GM23338 (cell line): ENCODE measurements around the gene MAPK4. TPM values are rescaled to one million over a fixed set of nuclear protein-coding genes. Genes with fewer than 3 reads are reported as not detected.
"Not testable (repeated sequence)": the region's sequence is repeated elsewhere in the genome, so short reads cannot be mapped to it uniquely, and the experiment has no call there.

Experiments used
- ATAC-seq: fragments of 200-7000 bp; cut with Tn5 transposase; 3 replicates; pipeline ENCODE4 v1.9.1; 2020
- DNase-seq: peaks from one replicate; pipeline ENCODE4 v3.0.0-alpha.2; 2015; ENCODE audit warnings: low spot score
- H2AFZ ChIP-seq: fragments of 200-600 bp; sonication (generic); 2 replicates; pipeline ENCODE4 v1.8.0; 2016; ENCODE audit warnings: antibody characterized with exemption, mild to moderate bottlenecking, moderate library complexity
- H3F3A ChIP-seq: fragments of 200-600 bp; sonication (generic); replicated peaks from 2 replicates; pipeline ENCODE4 v1.8.0; 2017; ENCODE audit warnings: antibody characterized with exemption, mixed run types, low read depth
- H3K27ac ChIP-seq: fragments of 200-600 bp; sonication (generic); 2 replicates; pipeline ENCODE4 v1.6.1; 2016; ENCODE audit warnings: low read depth
- H3K27me3 ChIP-seq: fragments of 200-600 bp; sonication (generic); 2 replicates; pipeline ENCODE4 v1.8.0; 2016; ENCODE audit warnings: mild to moderate bottlenecking, mixed run types, moderate library complexity; ENCODE audit not compliant: insufficient read depth
- H3K36me3 ChIP-seq: fragments of 200-600 bp; sonication (generic); 2 replicates; pipeline ENCODE4 v1.8.0; 2016; ENCODE audit warnings: mild to moderate bottlenecking; ENCODE audit not compliant: insufficient read depth
- H3K4me1 ChIP-seq: fragments of 200-600 bp; sonication (generic); 2 replicates; pipeline ENCODE4 v1.8.0; 2016; ENCODE audit warnings: mild to moderate bottlenecking, moderate library complexity; ENCODE audit not compliant: insufficient read depth
- H3K4me2 ChIP-seq: fragments of 200-600 bp; sonication (generic); 2 replicates; pipeline ENCODE4 v1.7.1; 2017; ENCODE audit warnings: mixed run types
- H3K4me3 ChIP-seq: fragments of 200-600 bp; sonication (generic); 2 replicates; pipeline ENCODE4 v1.6.1; 2016; ENCODE audit warnings: mixed run types
- H3K79me2 ChIP-seq: fragments of 200-600 bp; sonication (generic); replicated peaks from 2 replicates; pipeline ENCODE4 v1.8.0; 2017; ENCODE audit warnings: mild to moderate bottlenecking; ENCODE audit not compliant: insufficient read depth
- H3K9me2 ChIP-seq: fragments of 200-600 bp; sonication (generic); 2 replicates; pipeline ENCODE4 v1.8.0; 2017; ENCODE audit not compliant: insufficient read depth
- H4K20me1 ChIP-seq: fragments of 200-600 bp; sonication (generic); replicated peaks from 2 replicates; pipeline ENCODE4 v1.8.0; 2017; ENCODE audit warnings: mild to moderate bottlenecking; ENCODE audit not compliant: insufficient read depth
- H3K27ac Mint-ChIP-seq: 2 replicates; pipeline ENCODE4 v1.8.0; 2020; ENCODE audit warnings: inconsistent platforms, mild to moderate bottlenecking, moderate library complexity, mixed read lengths
- H3K27me3 Mint-ChIP-seq: 3 replicates; pipeline ENCODE4 v1.8.0; 2022; ENCODE audit warnings: low read depth, mild to moderate bottlenecking, moderate library complexity, mixed read lengths, inconsistent platforms; ENCODE audit not compliant: insufficient read depth, poor library complexity
- H3K36me3 Mint-ChIP-seq: 3 replicates; pipeline ENCODE4 v1.8.0; 2021; ENCODE audit warnings: low read depth, mild to moderate bottlenecking, inconsistent platforms, moderate library complexity, mixed read lengths
- H3K4me1 Mint-ChIP-seq: 3 replicates; pipeline ENCODE4 v1.8.0; 2020; ENCODE audit warnings: mild to moderate bottlenecking, inconsistent platforms, mixed read lengths
- H3K4me3 Mint-ChIP-seq: 3 replicates; pipeline ENCODE4 v1.8.0; 2021; ENCODE audit warnings: moderate library complexity, mild to moderate bottlenecking, inconsistent platforms, mixed read lengths
- H3K9me3 Mint-ChIP-seq: 3 replicates; pipeline ENCODE4 v1.8.0; 2020; ENCODE audit warnings: moderate library complexity, mild to moderate bottlenecking, inconsistent platforms, mixed read lengths
- EZH2 ChIP-seq: fragments of 200-600 bp; sonication (generic); IDR thresholded peaks from one replicate; pipeline ENCODE4 v1.8.0; 2017; ENCODE audit warnings: antibody characterized with exemption, mild to moderate bottlenecking, low read depth; ENCODE audit not compliant: unreplicated experiment
- ZNF114 ChIP-seq: fragments of 250-450 bp; sonication (Bioruptor Pico); IDR thresholded peaks from 2 replicates; pipeline ENCODE4 v1.5.0; 2020; ENCODE audit warnings: mild to moderate bottlenecking, moderate library complexity
- polyA plus RNA-seq: library from polyadenylated mRNA; unstranded; fragments of >200 nt; fragmentation: Nextera tagmentation; extraction: Ambion mirVana; gene quantifications from 2 replicates; pipeline ENCODE4 v1.2.1, GENCODE V29; 2016
- total RNA-seq: library from RNA; depleted of rRNA; stranded (reverse); fragments of >200 nt; shearing (Covaris generic); gene quantifications from 2 replicates; pipeline ENCODE4 v1.2.3, GENCODE V29; 2014
- TF ChIP-seq, protein P1 (sequence below), 2 experiments: fragments of 200-600 bp in 1 of 2; sonication (generic) in 1 of 2; conservative IDR thresholded peaks; 2 replicates each; pipeline versions ENCODE4 v1.5.1 to v1.6.1; 2016 to 2017; ENCODE audit warnings: antibody characterized with exemption in 2 of 2, low read depth in 2 of 2, mild to moderate bottlenecking in 2 of 2, moderate library complexity in 1 of 2

MAPK4 gene
- total and polyA plus RNA-seq, 2 experiments from 2014 or later = 1.3 to 4.4 TPM

DNA sequence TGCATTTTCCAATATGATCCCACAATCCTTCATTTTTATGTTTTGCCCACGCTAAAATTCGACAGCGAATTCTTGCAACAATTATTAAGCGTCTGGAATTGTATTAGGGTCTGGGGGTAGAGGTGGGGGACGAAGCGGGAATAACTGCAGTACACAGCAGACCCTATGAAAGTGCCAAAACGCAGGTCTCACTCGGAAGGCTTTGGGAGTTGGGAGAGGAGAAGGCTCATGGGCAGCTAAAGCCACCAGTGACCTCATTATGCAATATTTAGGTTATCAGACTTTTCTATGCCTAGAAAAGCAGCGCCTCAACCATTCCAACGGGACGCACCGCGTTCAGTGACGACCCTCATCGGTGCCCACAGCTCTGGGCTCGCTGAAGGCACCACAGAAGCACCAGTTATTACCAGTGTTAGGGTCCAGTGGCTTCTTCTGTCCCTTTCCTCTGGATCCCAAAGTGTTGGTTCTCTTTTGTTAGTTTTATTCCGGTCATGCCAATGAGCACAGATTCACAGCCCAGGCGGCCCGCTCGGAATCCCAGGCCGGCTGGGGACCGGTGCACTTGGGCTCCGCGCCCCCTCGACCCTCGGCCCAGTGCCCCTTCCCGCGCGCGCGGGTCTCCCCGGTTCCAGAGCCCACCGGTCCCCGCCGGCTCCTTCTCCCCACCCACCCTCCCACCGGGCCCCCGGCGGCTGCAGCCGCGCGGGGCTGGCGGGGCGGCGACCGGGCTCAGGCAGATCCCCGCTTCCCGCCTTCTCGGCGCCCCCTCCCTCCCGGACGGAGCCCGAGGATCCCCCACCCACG, 737 bp upstream of the MAPK4 start:
- no peaks in the 10 kb centered on the region for H3F3A ChIP-seq
- Mint-ChIP-seq H3K4me1 (peaks cover 15% of the 10 kb centered on the region; the same call in 2 of the 3 replicates), H3K27ac (no peak overlapping the region), H3K36me3 (peaks cover 4% of the 10 kb centered on the region; the same call in 2 of the 3 replicates), H3K27me3 (peaks cover 42% of the 10 kb centered on the region), H3K9me3 (peaks cover 12% of the 10 kb centered on the region), H3K4me3 (peak overlapping the region; percentile 74)
- H3K4me2 ChIP-seq = peak overlapping the region; percentile 91
- peaks cover 8% of the 10 kb centered on the region; the same call in 1 of the 2 replicates for H3K9me2 ChIP-seq
- TF ChIP-seq, protein P1, sequence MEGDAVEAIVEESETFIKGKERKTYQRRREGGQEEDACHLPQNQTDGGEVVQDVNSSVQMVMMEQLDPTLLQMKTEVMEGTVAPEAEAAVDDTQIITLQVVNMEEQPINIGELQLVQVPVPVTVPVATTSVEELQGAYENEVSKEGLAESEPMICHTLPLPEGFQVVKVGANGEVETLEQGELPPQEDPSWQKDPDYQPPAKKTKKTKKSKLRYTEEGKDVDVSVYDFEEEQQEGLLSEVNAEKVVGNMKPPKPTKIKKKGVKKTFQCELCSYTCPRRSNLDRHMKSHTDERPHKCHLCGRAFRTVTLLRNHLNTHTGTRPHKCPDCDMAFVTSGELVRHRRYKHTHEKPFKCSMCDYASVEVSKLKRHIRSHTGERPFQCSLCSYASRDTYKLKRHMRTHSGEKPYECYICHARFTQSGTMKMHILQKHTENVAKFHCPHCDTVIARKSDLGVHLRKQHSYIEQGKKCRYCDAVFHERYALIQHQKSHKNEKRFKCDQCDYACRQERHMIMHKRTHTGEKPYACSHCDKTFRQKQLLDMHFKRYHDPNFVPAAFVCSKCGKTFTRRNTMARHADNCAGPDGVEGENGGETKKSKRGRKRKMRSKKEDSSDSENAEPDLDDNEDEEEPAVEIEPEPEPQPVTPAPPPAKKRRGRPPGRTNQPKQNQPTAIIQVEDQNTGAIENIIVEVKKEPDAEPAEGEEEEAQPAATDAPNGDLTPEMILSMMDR (conservative IDR thresholded peaks at IDR 0.05; ENCODE audit: low read depth in 2 of 2) = no peak
- TF ChIP-seq EZH2 = peak; percentile 61
- peak overlapping the region; percentile 96 for H2AFZ ChIP-seq
- peaks cover 71% of the 10 kb centered on the region for H3K27me3 ChIP-seq
- H4K20me1 ChIP-seq = peaks cover 4% of the 10 kb centered on the region; the same call in 1 of the 2 replicates
- no peaks in the 10 kb centered on the region for H3K36me3 ChIP-seq
- H3K27ac ChIP-seq = no peak overlapping the region
- DNase-seq (peak; percentile 34), ATAC-seq (peak; percentile 14)
- H3K79me2 ChIP-seq = no peaks in the 10 kb centered on the region
- peaks cover 17% of the 10 kb centered on the region for H3K4me1 ChIP-seq
- H3K4me3 ChIP-seq = peak overlapping the region; percentile 66

DNA sequence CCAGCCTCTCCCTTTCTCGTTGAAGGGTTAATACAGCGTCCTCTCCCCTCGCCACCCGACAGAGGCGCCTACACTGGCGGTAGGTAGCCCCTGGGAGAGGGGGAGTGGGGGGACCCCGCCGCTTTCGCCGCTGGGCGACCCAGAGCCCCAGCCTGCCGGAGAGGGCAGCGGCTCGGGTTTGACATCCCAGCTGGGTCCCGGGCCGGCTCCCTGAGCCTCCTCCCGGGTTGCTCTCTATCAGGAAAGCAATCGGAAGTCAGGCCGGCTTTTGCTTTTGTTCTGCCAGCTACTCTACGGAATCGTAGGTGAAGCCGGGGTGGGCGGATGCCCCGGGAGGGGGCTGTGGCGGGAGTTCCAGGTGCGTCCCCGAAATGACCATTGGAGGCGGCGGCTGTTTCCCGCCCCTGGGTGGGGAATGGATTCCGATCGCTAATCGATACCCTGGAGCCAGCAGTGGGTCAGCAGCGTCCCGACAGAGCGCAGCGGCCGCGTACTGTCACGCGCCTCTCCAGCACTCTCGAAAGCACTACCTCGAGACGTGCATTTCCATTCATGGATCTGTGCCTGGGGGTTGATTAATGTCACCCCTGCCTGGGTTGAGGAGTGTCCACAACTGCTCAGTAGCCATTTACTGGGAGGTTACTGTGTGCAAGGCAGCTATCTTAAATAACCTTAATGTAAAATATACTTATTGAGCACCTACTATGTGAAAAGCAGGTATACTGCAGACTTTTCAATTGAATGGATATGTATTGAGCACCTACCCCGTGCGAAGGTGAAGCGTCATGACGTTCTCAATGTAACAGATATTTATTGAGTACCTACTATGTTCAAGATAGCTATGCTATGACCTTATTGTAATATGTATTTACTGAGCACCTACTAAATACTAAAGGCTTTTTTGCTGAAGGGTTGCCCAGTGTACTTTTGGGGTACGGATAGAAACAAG, 1.1 kb downstream of the MAPK4 start:
- H3K27me3 ChIP-seq = peaks cover 71% of the 10 kb centered on the region
- H3K79me2 ChIP-seq = no peaks in the 10 kb centered on the region
- peak overlapping the region; percentile 98 for H3K4me2 ChIP-seq
- DNase-seq = peak; percentile 62
- Mint-ChIP-seq H3K36me3 (peaks cover 2% of the 10 kb centered on the region; the same call in 2 of the 3 replicates), H3K9me3 (peaks cover 3% of the 10 kb centered on the region), H3K27me3 (peaks cover 42% of the 10 kb centered on the region), H3K4me1 (peaks cover 15% of the 10 kb centered on the region; the same call in 2 of the 3 replicates), H3K27ac (no peak overlapping the region), H3K4me3 (peak overlapping the region; percentile 77)
- H3K4me3 ChIP-seq = peak overlapping the region; percentile 85
- H4K20me1 ChIP-seq = peaks cover 4% of the 10 kb centered on the region; the same call in 1 of the 2 replicates
- peak; percentile 65 for TF ChIP-seq EZH2
- TF ChIP-seq ZNF114 (CRISPR knock-in tag) = no peak
- peak overlapping the region; percentile 98 for H2AFZ ChIP-seq
- H3K4me1 ChIP-seq = peaks cover 17% of the 10 kb centered on the region
- H3K36me3 ChIP-seq = no peaks in the 10 kb centered on the region
- ATAC-seq = peak; percentile 46
- peaks cover 8% of the 10 kb centered on the region; the same call in 1 of the 2 replicates for H3K9me2 ChIP-seq
- H3K27ac ChIP-seq = no peak overlapping the region
- no peaks in the 10 kb centered on the region for H3F3A ChIP-seq

GRCh38 chr18:50562258-50562657, 2.4 kb downstream of the MAPK4 start:
- H3K27ac ChIP-seq, H2AFZ ChIP-seq, H4K20me1 ChIP-seq, H3K36me3 ChIP-seq, H3K4me2 ChIP-seq, H3K9me2 ChIP-seq, H3K9me3 Mint-ChIP-seq, H3K4me3 ChIP-seq, H3K4me3 Mint-ChIP-seq, H3K27ac Mint-ChIP-seq, H3F3A ChIP-seq, DNase-seq, ATAC-seq, H3K79me2 ChIP-seq, H3K36me3 Mint-ChIP-seq: not testable (repeated sequence)
- H3K27me3 ChIP-seq = peaks cover 63% of the 10 kb centered on the region
- Mint-ChIP-seq H3K27me3 (peaks cover 35% of the 10 kb centered on the region), H3K4me1 (peaks cover 15% of the 10 kb centered on the region; the same call in 2 of the 3 replicates)
- peaks cover 17% of the 10 kb centered on the region for H3K4me1 ChIP-seq
